AG04449 (cell line): ENCODE data around the gene ANKHD1.
"Not testable (repeated sequence)": the region's sequence is repeated elsewhere in the genome, so short reads cannot be mapped to it uniquely, and the experiment has no call there.

Experiments
- CTCF ChIA-PET: fragments of 350-600 bp; formaldehyde crosslinking; extraction: SDS; loops from one replicate; lab custom pipeline; 2021; ENCODE audit warnings: antibody characterized with exemption; lab: Yijun Ruan, JAX
- POLR2A ChIA-PET: fragments of 400-600, 350-600 bp; formaldehyde crosslinking; extraction: SDS; loops from one replicate; lab custom pipeline; 2020; ENCODE audit warnings: antibody characterized with exemption, inconsistent platforms; lab: Yijun Ruan, JAX
- DNase-seq: peaks from one replicate; pipeline ENCODE4 v3.0.0-alpha.2; 2010; ENCODE audit warnings: low read depth, low spot score
- H3K4me3 ChIP-seq: 2 replicates; pipeline ENCODE4 v1.5.1; 2011; ENCODE audit warnings: low read depth, mild to moderate bottlenecking, control low read depth, low read length
- TF ChIP-seq, protein P1 (sequence below): IDR thresholded peaks from one replicate; pipeline ENCODE4 v1.5.1; 2011; ENCODE audit warnings: mild to moderate bottlenecking, moderate library complexity, low read length, control low read depth, inconsistent platforms; ENCODE audit not compliant: insufficient read depth; ENCODE audit errors: missing control alignments

ANKHD1 gene

GRCh38 chr5:140432916-140433315 is 31.3 kb downstream of the ANKHD1 start:
- no peak for DNase-seq
- TF ChIP-seq, protein P1, sequence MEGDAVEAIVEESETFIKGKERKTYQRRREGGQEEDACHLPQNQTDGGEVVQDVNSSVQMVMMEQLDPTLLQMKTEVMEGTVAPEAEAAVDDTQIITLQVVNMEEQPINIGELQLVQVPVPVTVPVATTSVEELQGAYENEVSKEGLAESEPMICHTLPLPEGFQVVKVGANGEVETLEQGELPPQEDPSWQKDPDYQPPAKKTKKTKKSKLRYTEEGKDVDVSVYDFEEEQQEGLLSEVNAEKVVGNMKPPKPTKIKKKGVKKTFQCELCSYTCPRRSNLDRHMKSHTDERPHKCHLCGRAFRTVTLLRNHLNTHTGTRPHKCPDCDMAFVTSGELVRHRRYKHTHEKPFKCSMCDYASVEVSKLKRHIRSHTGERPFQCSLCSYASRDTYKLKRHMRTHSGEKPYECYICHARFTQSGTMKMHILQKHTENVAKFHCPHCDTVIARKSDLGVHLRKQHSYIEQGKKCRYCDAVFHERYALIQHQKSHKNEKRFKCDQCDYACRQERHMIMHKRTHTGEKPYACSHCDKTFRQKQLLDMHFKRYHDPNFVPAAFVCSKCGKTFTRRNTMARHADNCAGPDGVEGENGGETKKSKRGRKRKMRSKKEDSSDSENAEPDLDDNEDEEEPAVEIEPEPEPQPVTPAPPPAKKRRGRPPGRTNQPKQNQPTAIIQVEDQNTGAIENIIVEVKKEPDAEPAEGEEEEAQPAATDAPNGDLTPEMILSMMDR, result no peak
- POLR2A ChIA-PET, result no interaction called here
- no peak overlapping the region for H3K4me3 ChIP-seq
- CTCF ChIA-PET, result no interaction called here

DNA sequence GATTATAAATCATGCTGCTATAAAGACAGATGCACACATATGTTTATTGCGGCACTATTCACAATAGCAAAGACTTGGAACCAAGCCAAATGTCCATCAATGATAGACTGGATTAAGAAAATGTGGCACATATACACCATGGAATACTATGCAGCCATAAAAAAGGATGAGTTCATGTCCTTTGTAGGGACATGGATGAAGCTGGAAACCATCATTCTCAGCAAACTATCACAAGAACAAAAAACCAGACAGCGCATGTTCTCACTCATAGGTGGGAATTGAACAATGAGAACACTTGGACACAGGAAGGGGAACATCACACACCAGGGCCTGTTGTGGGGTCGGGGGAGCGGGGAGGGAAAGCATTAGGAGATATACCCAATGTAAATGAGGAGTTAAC is 55.7 kb downstream of the ANKHD1 start:
- CTCF ChIA-PET, H3K4me3 ChIP-seq, POLR2A ChIA-PET, DNase-seq: not testable (repeated sequence)

DNA sequence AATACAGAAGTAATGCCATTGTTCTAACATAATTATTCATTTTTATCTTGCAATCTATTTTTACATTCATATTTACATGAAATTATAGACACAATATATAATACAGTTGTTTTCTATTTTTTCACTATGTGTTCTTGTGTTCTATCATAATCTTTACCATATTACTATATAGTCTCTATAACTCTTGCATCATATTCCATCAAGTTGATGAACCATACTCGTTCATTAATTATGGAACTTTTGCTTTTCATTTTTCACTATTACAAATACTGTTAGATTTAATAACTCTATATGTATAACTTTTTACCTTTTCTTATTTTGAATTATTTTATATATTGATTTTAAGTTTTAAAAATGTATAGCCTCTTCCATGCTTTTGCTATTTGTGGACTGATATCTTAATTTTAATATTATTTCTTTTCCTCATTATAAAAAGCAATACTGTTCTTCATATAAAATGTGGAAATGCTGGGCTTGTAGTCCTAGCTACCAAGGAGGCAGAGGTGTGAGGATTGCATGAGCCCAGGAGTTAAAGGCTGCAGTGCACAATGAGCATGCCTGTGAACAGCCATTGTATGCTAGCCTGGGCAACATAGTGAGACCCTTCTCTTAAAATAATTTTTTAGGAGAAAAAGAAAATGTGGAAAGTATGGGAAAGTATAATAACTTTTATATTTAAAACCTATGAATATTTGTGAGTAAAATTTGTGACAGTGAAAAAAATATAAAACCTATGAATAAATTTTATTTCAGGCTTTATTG is 65.5 kb downstream of the ANKHD1 start:
- TF ChIP-seq, protein P1, result no peak
- DNase-seq, result no peak
- no peak overlapping the region for H3K4me3 ChIP-seq
- ChIA-PET CTCF (no interaction called here), POLR2A (no interaction called here)

DNA sequence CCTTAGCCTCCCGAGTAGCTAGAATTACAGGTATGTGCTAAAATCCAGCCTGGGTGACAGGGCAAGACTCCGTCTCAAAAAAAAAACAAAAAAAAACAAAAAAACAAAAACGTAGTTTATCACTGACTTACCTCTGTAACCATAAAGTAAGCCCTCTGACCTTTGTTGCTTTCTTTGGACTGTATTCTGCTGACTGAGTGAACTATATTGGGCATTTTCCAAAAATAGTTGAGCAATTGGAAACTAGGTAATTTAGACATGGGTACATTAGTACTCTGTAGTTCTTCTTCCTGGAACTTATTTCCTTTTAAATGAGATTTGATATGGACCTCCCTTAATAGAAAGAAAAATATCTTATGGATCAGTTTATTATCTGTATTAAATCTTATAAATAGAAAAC is 66.6 kb downstream of the ANKHD1 start:
- H3K4me3 ChIP-seq, result no peak overlapping the region
- ChIA-PET POLR2A (no interaction called here), CTCF (no interaction called here)
- no peak for DNase-seq
- TF ChIP-seq, protein P1, result no peak

GRCh38 chr5:140469259-140469658 is 67.6 kb downstream of the ANKHD1 start:
- TF ChIP-seq, protein P1, result no peak
- DNase-seq, result no peak
- POLR2A ChIA-PET, result no interaction called here
- CTCF ChIA-PET, result no interaction called here
- no peak overlapping the region for H3K4me3 ChIP-seq

DNA sequence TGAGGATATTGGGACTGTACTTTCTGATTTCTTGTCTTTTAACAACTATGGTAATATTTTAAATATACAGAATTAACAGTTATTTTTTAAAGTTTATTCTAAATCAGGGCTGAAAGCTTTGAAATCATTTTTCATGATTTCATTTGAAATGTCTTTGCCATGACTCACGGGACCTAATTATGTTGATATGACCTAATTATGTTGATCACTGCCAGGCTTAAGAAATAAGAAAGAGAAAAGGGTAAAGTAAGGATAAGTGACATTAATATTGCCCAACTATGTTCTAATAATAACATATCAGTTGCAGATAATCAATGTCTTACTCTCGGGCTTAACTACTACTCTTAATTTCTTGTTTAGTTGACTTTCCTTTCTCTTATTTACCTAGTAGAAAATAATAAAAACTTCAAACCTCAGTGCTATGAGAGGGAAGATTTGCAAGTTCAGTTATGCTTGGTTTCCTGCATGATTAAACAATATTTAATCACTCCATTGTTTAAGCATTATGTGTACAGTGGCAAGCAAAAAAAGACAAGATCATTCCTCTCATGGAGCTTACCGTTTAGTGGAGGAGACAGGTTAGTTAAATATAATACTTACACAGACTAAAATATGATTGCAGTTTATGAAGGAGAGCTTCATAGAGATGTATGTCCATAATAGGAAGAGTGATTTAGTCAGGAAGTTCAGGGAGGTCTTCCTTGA is 78.8 kb downstream of the ANKHD1 start:
- no peak for DNase-seq
- TF ChIP-seq, protein P1, result no peak
- ChIA-PET CTCF (no interaction called here), POLR2A (no interaction called here)
- no peak overlapping the region for H3K4me3 ChIP-seq
